Thoracic aorta (tissue), 2 donors: ENCODE measurements around the gene LRRC37B. TPM values are rescaled to one million over a fixed set of nuclear protein-coding genes. Genes with fewer than 3 reads are reported as not detected.
"Not testable (repeated sequence)": the region's sequence is repeated elsewhere in the genome, so short reads cannot be mapped to it uniquely, and the experiment has no call there.

Experiments used
- ATAC-seq: fragments of 150-250 bp; one replicate; pipeline ENCODE4 v1.8.0; 2017; ENCODE audit warnings: low read depth; ENCODE audit not compliant: insufficient number of reproducible peaks, low FRiP score
- DNase-seq: peaks from one replicate; pipeline ENCODE4 v3.0.0-alpha.2; 2020; ENCODE audit warnings: low spot score
- H3K27ac ChIP-seq, 2 donors: fragments of 200-600 bp; sonication (generic); 1 replicate in 1 of 2; 2 replicates in 1 of 2; pipeline ENCODE4 v1.5.1; 2016; ENCODE audit warnings: mild to moderate bottlenecking in 2 of 2, moderate library complexity in 2 of 2
- H3K27me3 ChIP-seq: fragments of 200-600 bp; sonication (generic); replicated peaks from 2 replicates; pipeline ENCODE4 v1.6.0; 2016; ENCODE audit warnings: mild to moderate bottlenecking; ENCODE audit not compliant: insufficient read depth
- H3K36me3 ChIP-seq: fragments of 200-600 bp; sonication (generic); one replicate; pipeline ENCODE4 v1.5.1; 2016
- H3K4me1 ChIP-seq, 2 donors: fragments of 200-600 bp; sonication (generic); 1 replicate in 1 of 2; 2 replicates in 1 of 2; pipeline versions ENCODE4 v1.5.1 to v1.6.0; 2016; ENCODE audit warnings: low read depth in 2 of 2, mild to moderate bottlenecking in 1 of 2; ENCODE audit not compliant: control insufficient read depth in 1 of 2
- H3K4me3 ChIP-seq: fragments of 200-600 bp; sonication (generic); 2 replicates; pipeline ENCODE4 v1.5.1; 2016; ENCODE audit warnings: mild to moderate bottlenecking
- H3K9me3 ChIP-seq: fragments of 200-600 bp; sonication (generic); 2 replicates; pipeline ENCODE4 v1.5.1; 2016
- total RNA-seq, 2 donors: library from RNA; depleted of rRNA; stranded (reverse); fragments of >200 nt; gene quantifications; one replicate each; pipeline versions ENCODE4 v1.1.0 to v1.2.3, GENCODE V29; 2016
- TF ChIP-seq, protein P1 (sequence below): fragments of 200-600 bp; sonication (generic); IDR thresholded peaks from one replicate; pipeline ENCODE4 v1.5.1; 2019; ENCODE audit warnings: antibody characterized with exemption

LRRC37B gene
- total RNA-seq, 2 donors from 2014 or later: 23.3 to 23.4 TPM

DNA sequence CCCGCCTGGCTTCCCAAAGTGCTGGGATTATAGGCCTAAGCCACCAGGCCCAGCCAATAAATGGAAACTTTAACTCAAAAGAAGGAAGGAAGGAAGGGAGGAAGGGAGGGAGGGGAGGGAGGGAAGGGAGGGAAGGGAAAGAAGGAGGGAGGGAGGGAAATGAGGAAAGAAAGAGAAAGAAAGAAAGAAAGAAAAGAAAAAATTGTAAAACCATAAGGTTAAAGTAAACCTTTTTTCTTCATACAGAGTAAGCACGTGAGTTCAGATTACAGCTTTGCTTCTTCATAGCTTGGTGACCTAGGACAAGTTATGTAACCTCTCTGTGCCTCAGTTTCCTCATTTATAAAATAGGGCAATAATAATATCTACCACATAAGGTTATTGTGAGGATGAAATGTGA lies 26.0 kb downstream of the LRRC37B start:
- Histone ChIP-seq H3K4me3 (no peak overlapping the region), H3K36me3 (peaks cover 16% of the 10 kb centered on the region), H3K27me3 (no peaks in the 10 kb centered on the region), H3K27ac (no peak overlapping the region), H3K4me1 (no peaks in the 10 kb centered on the region), H3K9me3 (no peaks in the 10 kb centered on the region)
- no peak for DNase-seq
- no peak for ATAC-seq
- TF ChIP-seq, protein P1, sequence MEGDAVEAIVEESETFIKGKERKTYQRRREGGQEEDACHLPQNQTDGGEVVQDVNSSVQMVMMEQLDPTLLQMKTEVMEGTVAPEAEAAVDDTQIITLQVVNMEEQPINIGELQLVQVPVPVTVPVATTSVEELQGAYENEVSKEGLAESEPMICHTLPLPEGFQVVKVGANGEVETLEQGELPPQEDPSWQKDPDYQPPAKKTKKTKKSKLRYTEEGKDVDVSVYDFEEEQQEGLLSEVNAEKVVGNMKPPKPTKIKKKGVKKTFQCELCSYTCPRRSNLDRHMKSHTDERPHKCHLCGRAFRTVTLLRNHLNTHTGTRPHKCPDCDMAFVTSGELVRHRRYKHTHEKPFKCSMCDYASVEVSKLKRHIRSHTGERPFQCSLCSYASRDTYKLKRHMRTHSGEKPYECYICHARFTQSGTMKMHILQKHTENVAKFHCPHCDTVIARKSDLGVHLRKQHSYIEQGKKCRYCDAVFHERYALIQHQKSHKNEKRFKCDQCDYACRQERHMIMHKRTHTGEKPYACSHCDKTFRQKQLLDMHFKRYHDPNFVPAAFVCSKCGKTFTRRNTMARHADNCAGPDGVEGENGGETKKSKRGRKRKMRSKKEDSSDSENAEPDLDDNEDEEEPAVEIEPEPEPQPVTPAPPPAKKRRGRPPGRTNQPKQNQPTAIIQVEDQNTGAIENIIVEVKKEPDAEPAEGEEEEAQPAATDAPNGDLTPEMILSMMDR: no peak

DNA sequence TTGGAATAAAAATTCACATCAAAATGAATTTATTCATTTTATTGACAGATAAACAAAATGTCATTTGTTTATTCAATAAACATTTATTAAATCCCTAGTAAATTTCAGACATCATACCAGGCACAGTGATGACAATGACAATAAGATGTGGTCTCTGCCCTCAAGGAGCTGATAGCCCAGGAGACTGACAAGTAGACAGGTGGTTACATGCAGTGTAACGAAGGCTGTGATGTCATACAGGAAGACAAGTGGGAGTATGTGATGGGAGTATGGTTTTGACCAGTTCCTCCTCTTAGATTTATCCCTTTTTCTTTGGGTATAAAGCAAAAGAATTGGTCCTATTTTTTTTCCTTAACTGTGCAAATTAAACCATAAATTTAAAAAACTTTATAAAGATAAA lies 26.6 kb downstream of the LRRC37B start:
- H3K27me3 ChIP-seq, H3K4me1 ChIP-seq, H3K9me3 ChIP-seq, ATAC-seq, DNase-seq, H3K27ac ChIP-seq, H3K4me3 ChIP-seq: not testable (repeated sequence)
- peaks cover 16% of the 10 kb centered on the region for H3K36me3 ChIP-seq

DNA sequence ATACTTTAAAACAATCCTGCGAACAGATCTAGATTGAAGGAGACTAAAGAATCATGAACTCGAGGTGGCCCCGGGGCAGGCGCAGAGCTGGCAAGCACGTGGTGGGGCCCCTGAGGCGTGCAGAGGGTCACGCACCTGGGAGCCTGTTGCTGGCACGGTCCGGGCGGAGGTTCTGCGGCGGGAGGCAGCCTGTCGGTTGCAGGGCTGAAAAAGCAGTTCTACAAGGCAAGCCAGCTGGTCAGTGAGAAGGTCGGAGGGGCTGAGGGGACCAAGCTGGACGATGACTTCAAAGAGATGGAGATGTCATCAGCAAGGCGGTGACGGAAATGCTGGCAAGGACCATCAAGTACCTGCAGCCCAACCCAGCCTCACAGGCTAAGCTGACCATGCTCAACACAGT lies 33.1 kb downstream of the LRRC37B start:
- H3K4me3 ChIP-seq, H3K9me3 ChIP-seq, DNase-seq, H3K27ac ChIP-seq, ATAC-seq, H3K27me3 ChIP-seq, H3K4me1 ChIP-seq: not testable (repeated sequence)
- H3K36me3 ChIP-seq: peaks cover 20% of the 10 kb centered on the region

DNA sequence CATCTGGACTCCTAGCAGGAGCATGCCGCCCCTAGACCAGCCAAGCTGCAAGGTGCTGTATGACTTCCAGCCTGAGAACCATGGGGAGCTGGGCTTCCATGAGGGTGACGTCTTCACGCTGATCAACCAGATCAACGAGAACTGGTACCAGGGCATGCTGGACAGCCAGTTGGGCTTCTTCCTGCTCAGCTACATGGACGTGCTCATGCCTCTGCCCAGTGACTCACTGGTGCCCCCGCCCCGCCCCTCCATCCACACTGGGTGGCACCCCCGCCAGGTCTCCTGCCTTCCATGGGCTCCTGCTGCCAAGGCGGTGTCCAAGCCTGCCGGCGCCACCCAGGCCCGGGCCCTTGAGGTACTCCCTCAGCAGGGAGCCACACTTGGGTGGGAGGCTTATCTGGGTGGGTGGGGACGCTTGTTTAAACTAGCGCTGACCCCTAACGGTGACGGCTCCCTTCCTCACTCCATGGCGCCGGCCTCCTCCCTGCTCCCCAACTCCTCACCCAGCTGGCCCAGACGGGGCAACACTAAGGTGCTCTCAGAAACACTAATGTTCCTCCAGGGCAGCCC lies 34.2 kb downstream of the LRRC37B start:
- not testable (repeated sequence) for DNase-seq, H3K4me1 ChIP-seq, H3K27me3 ChIP-seq, ATAC-seq, H3K27ac ChIP-seq, H3K9me3 ChIP-seq, H3K4me3 ChIP-seq
- peaks cover 13% of the 10 kb centered on the region for H3K36me3 ChIP-seq

DNA sequence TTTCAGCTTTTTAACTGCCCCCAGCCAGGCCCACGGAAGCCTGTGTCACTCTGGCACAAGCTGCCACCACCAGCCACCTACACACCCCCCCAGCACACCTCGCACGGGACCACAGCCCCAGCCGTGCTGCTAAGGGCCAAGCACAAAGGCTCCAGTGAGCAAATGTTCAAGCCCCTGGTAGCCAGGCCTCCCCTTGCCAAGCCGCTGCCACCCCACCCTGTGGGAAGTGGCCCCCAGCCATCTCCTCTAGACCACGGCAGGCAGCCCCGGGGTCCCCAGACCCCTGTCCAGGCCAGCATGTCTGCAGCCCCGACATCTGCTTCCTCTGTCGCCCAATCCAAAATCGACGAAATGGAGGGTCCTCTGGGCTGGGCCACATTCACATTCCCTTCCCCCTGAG lies 35.1 kb downstream of the LRRC37B start:
- ATAC-seq, H3K27me3 ChIP-seq, H3K4me3 ChIP-seq, H3K9me3 ChIP-seq, DNase-seq, H3K4me1 ChIP-seq, H3K36me3 ChIP-seq, H3K27ac ChIP-seq: not testable (repeated sequence)

DNA sequence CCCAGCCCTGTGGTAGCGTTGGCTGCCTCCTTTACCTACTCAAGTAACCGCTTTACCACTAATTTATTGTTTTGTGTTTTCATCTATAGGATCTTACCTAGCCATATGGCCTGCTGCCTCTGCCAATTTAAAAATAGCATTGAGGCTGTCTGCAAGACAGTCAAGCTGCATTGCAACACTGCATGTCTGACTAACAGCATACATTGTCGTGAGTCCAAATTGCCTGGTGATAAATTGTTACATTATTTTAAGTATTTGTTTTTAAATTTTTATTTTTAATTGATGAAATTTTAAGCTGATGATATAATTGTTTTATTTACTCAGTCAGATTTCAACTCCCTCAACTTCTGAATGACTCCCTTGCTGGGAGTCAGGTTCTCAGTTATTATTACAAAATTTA lies 38.4 kb downstream of the LRRC37B start:
- not testable (repeated sequence) for ATAC-seq, H3K4me3 ChIP-seq, H3K36me3 ChIP-seq, H3K9me3 ChIP-seq, H3K27me3 ChIP-seq, H3K4me1 ChIP-seq, DNase-seq, H3K27ac ChIP-seq

DNA sequence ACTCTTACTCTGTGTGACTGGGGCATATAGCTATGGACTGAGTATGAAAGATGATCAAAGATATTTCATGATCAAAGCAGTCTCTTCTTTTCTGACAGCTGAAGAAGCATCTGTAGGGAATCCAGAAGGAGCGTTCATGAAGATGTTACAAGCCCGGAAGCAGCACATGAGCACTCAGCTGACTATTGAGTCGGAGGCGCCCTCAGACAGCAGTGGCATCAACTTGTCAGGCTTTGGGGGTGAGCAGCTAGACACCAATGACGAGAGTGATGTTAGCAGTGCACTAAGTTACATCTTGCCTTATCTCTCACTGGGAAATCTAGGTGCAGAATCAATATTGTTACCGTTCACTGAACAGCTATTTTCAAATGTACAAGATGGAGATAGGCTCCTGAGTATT lies 40.5 kb downstream of the LRRC37B start:
- H3K36me3 ChIP-seq, H3K27me3 ChIP-seq, H3K9me3 ChIP-seq, H3K4me3 ChIP-seq, ATAC-seq, DNase-seq, H3K4me1 ChIP-seq, H3K27ac ChIP-seq: not testable (repeated sequence)

DNA sequence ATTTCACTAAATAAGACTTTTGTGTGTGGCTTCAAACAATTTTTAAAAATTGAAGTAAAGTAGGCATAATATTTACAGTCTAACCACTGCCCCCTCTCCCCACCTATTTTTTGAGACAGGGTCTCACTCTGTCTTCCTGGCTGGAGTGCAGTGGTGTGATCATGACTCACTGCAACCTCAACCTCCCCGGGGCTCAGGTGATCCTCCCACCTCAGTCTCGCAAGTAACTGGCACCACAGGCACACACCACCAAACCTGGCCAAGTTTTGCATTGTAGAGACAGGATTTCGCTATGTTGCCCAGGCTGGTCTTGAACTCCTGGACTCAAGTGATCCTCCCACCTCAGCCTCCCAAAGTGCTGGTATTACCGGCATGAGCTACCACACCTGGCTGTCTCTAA lies 47.8 kb downstream of the LRRC37B start:
- H3K4me1 ChIP-seq, H3K9me3 ChIP-seq, H3K36me3 ChIP-seq, H3K4me3 ChIP-seq, H3K27ac ChIP-seq, ATAC-seq, DNase-seq, H3K27me3 ChIP-seq: not testable (repeated sequence)

DNA sequence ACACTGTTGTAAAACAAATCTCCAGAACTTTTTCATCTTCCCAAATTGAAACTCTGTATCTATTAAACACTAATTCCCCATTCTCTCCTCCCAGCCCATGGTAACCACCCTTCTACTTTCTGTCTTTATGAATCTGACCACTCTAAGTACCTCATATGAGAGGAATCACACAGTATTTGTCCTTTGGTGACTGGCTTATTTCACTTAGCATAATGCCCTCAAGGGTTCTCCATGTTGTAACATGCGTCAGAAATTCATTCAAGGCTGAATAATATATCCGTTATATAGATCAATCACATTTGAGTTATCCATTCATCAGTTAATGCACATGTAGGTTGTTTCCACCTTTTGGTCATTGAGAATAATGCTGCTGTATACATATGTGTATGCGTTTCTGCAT lies 48.2 kb downstream of the LRRC37B start:
- not testable (repeated sequence) for H3K4me3 ChIP-seq, H3K27ac ChIP-seq, H3K9me3 ChIP-seq, H3K27me3 ChIP-seq, DNase-seq, H3K4me1 ChIP-seq, ATAC-seq, H3K36me3 ChIP-seq

DNA sequence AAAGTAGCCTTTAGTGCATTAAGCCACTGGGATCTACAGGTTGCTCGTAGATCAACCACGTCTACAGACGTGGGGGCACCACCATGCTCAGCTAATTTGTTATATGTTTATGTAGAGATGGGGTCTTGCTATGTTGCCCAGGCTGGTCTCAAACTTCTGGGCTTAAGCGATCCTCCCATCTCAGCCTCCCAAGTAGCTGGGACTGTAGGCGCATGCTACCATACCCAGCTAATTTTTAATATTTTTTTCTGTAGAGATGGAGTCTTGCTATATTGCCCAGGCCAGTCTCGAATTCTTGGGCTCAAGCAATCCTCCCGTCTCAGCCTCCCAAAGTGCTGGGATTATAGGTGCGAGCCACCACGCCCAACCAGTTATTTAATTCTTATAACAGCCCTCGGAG lies 49.3 kb downstream of the LRRC37B start:
- not testable (repeated sequence) for H3K27me3 ChIP-seq, H3K9me3 ChIP-seq, ATAC-seq, DNase-seq, H3K36me3 ChIP-seq, H3K4me1 ChIP-seq, H3K4me3 ChIP-seq, H3K27ac ChIP-seq

DNA sequence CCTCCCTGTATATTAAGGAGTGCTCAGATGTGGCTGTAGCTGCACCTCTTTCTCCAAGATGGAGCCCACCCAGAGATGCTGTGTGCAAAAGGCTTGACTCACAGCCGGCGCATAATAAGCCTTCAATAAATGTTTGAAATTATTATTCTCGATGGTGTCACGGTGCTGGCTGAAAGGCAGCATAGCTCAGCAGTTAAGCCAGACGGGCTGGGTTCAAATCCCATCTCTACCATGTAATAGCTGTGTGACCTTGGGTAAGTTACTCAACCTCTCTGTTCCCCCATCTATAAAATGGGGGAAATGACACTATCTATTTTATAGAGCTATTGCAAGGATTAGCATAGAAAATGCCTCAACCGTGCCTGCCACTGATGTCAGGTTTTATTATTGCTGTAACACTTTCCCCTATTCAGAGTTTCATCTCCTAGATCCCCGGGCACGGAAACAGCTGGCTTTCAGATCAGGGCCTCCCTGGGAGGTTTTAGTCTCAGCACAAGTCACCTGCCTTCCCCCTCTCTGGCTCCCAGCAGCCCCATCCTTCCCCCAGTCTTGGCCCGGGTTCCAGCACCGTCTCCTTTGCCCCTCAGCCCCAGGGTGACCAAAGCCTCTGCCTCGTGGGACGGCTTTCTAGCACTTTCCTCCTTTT lies 50.4 kb downstream of the LRRC37B start:
- ATAC-seq, H3K4me3 ChIP-seq, H3K9me3 ChIP-seq, DNase-seq, H3K4me1 ChIP-seq, H3K36me3 ChIP-seq, H3K27ac ChIP-seq, H3K27me3 ChIP-seq: not testable (repeated sequence)

DNA sequence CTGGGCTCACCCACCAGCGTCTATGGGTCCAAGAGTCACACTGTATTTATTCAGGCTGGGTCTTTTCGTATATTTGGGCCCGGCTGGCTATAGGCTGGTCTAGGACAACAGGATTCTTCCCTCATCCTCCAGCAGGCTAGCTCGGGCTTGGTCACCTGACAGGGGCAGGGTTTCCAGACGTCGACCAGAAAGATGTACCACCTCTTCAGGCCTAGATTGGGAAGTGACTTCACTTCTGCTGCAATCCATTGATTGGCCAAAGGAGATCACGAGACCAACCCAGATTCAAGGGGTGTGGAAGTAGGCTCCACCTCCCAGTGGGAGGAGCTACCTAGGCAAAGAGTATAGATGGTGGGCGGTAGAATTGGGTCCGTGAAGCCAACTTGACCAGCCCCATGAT lies 53.5 kb downstream of the LRRC37B start:
- not testable (repeated sequence) for H3K27ac ChIP-seq, H3K4me1 ChIP-seq, H3K27me3 ChIP-seq, H3K36me3 ChIP-seq, ATAC-seq, H3K4me3 ChIP-seq, H3K9me3 ChIP-seq, DNase-seq
